Activated T-cell treated with anti-CD3 and anti-CD28 coated beads for 1 hour (primary cell): Measurements from ENCODE around the gene DIAPH3.

Experiments
- DNase-seq: peaks from one replicate; pipeline ENCODE4 v3.0.0-alpha.2; 2020; ENCODE audit warnings: low read depth

DIAPH3 gene

GRCh38 chr13:60016229-60016628, 147.5 kb downstream of the DIAPH3 start:
- DNase-seq = no peak

- no peak for DNase-seq
Observed at GRCh38 chr13:60013166-60013565, 150.6 kb downstream of the DIAPH3 start.

GRCh38 chr13:60012488-60012887, 151.2 kb downstream of the DIAPH3 start:
- DNase-seq = no peak

- no peak for DNase-seq
Observed at GRCh38 chr13:60009300-60010253, 154.2 kb downstream of the DIAPH3 start.

GRCh38 chr13:60001889-60002288, 161.8 kb downstream of the DIAPH3 start:
- DNase-seq = no peak

GRCh38 chr13:60000976-60001375, 162.8 kb downstream of the DIAPH3 start:
- no peak for DNase-seq

GRCh38 chr13:60000081-60000480, 163.6 kb downstream of the DIAPH3 start:
- no peak for DNase-seq

- DNase-seq = no peak
Observed at GRCh38 chr13:59997976-59998375, 165.8 kb downstream of the DIAPH3 start.

- no peak for DNase-seq
Observed at GRCh38 chr13:59996461-59996980, 167.2 kb downstream of the DIAPH3 start.

- no peak for DNase-seq
Observed at GRCh38 chr13:59991395-59991794, 172.3 kb downstream of the DIAPH3 start.

- no peak for DNase-seq
Observed at GRCh38 chr13:59982631-59983382, 180.9 kb downstream of the DIAPH3 start.

- no peak for DNase-seq
Observed at GRCh38 chr13:59979589-59979988, 184.1 kb downstream of the DIAPH3 start.

- no peak for DNase-seq
Observed at GRCh38 chr13:59978862-59979261, 184.9 kb downstream of the DIAPH3 start.

GRCh38 chr13:59976856-59977255, 186.9 kb downstream of the DIAPH3 start:
- no peak for DNase-seq

GRCh38 chr13:59975807-59976435, 187.8 kb downstream of the DIAPH3 start:
- DNase-seq = no peak

- no peak for DNase-seq
Observed at GRCh38 chr13:59970847-59971246, 192.9 kb downstream of the DIAPH3 start.

GRCh38 chr13:59963827-59964226, 199.9 kb downstream of the DIAPH3 start:
- DNase-seq = no peak

- no peak for DNase-seq
Observed at GRCh38 chr13:59963383-59963782, 200.3 kb downstream of the DIAPH3 start.

- no peak for DNase-seq
Observed at GRCh38 chr13:59962343-59962742, 201.4 kb downstream of the DIAPH3 start.

GRCh38 chr13:59960683-59961082, 203.0 kb downstream of the DIAPH3 start:
- no peak for DNase-seq

- no peak for DNase-seq
Observed at GRCh38 chr13:59957438-59957837, 206.3 kb downstream of the DIAPH3 start.

- no peak for DNase-seq
Observed at GRCh38 chr13:59954601-59955000, 209.1 kb downstream of the DIAPH3 start.
